Ectodermal cell (in vitro differentiated cells): ENCODE results near the gene S1PR3.

Experiments used
- H3K27ac ChIP-seq: 2 replicates; pipeline ENCODE4 v1.7.0; 2013; ENCODE audit warnings: mild to moderate bottlenecking, low read depth, low read length; ENCODE audit not compliant: insufficient read depth, poor library complexity, severe bottlenecking
- H3K27me3 ChIP-seq: 2 replicates; pipeline ENCODE4 v1.7.0; 2013; ENCODE audit warnings: mild to moderate bottlenecking, low read length; ENCODE audit not compliant: insufficient read depth, control insufficient read depth, poor library complexity, severe bottlenecking
- H3K36me3 ChIP-seq: one replicate; pipeline ENCODE4 v1.7.0; 2013; ENCODE audit warnings: low read length; ENCODE audit not compliant: control insufficient read depth, insufficient read depth
- H3K4me1 ChIP-seq: one replicate; pipeline ENCODE4 v1.7.0; 2013; ENCODE audit warnings: low read length; ENCODE audit not compliant: control insufficient read depth, insufficient read depth
- H3K4me3 ChIP-seq: 2 replicates; pipeline ENCODE4 v1.7.0; 2013; ENCODE audit warnings: low read depth, low read length, control low read depth; ENCODE audit not compliant: insufficient read depth
- H3K9me3 ChIP-seq: 2 replicates; pipeline ENCODE4 v1.7.0; 2013; ENCODE audit warnings: mild to moderate bottlenecking, low read length, moderate library complexity; ENCODE audit not compliant: control insufficient read depth
- WGBS, 2 experiments: methylation state at CpG; one replicate each; pipeline ENCODE4 v1.1.7; 2013; ENCODE audit warnings: missing lambda C conversion rate in 2 of 2; 5-methylcytosine and 5-hydroxymethylcytosine counted together

The S1PR3 gene

GRCh38 chr9:88992556-88992955 lies 1.3 kb downstream of the S1PR3 start:
- WGBS, 2 experiments: 86 to 94% methylated on average over 4 of the region's 4 CpGs

GRCh38 chr9:88993327-88993726 lies 2.1 kb downstream of the S1PR3 start:
- H3K27me3 ChIP-seq: peaks cover 7% of the 10 kb centered on the region
- no peak overlapping the region for H3K27ac ChIP-seq
- H3K4me3 ChIP-seq: no peak overlapping the region
- H3K36me3 ChIP-seq: no peaks in the 10 kb centered on the region
- 85 to 97% methylated on average over 2 of the region's 2 CpGs for WGBS, 2 experiments
- H3K4me1 ChIP-seq: peaks cover 8% of the 10 kb centered on the region
- no peaks in the 10 kb centered on the region for H3K9me3 ChIP-seq

More at GRCh38 chr9:88992556-88992955, 1.3 kb downstream of the S1PR3 start:
- H3K4me3 ChIP-seq: no peak overlapping the region
- peaks cover 8% of the 10 kb centered on the region for H3K4me1 ChIP-seq
- H3K9me3 ChIP-seq: no peaks in the 10 kb centered on the region
- H3K27me3 ChIP-seq: peaks cover 7% of the 10 kb centered on the region
- no peaks in the 10 kb centered on the region for H3K36me3 ChIP-seq
- no peak overlapping the region for H3K27ac ChIP-seq

GRCh38 chr9:88993871-88994460 lies 2.7 kb downstream of the S1PR3 start:
- no peak overlapping the region for H3K4me3 ChIP-seq
- peaks cover 8% of the 10 kb centered on the region for H3K4me1 ChIP-seq
- 93 to 95% methylated on average over 14 of the region's 14 CpGs for WGBS, 2 experiments
- H3K36me3 ChIP-seq: no peaks in the 10 kb centered on the region
- peaks cover 7% of the 10 kb centered on the region for H3K27me3 ChIP-seq
- H3K9me3 ChIP-seq: no peaks in the 10 kb centered on the region
- no peak overlapping the region for H3K27ac ChIP-seq

- Histone ChIP-seq H3K4me3 (no peak overlapping the region), H3K27ac (no peak overlapping the region)
- 92 to 94% methylated on average over 7 to 9 of the region's 9 CpGs for WGBS, 2 experiments
These were observed 3.4 kb downstream of the S1PR3 start for GRCh38 chr9:88994469-88995199.

GRCh38 chr9:88995200-88995577 lies 3.9 kb downstream of the S1PR3 start:
- H3K4me3 ChIP-seq: no peak overlapping the region
- H3K36me3 ChIP-seq: no peaks in the 10 kb centered on the region
- peaks cover 3% of the 10 kb centered on the region for H3K4me1 ChIP-seq
- no peak overlapping the region for H3K27ac ChIP-seq
- H3K27me3 ChIP-seq: peaks cover 7% of the 10 kb centered on the region
- no peaks in the 10 kb centered on the region for H3K9me3 ChIP-seq
- 92 to 95% methylated on average over 5 to 6 of the region's 6 CpGs for WGBS, 2 experiments

More at GRCh38 chr9:88994469-88995199, 3.4 kb downstream of the S1PR3 start:
- no peaks in the 10 kb centered on the region for H3K9me3 ChIP-seq
- peaks cover 7% of the 10 kb centered on the region for H3K4me1 ChIP-seq
- no peaks in the 10 kb centered on the region for H3K36me3 ChIP-seq
- peaks cover 7% of the 10 kb centered on the region for H3K27me3 ChIP-seq

GRCh38 chr9:88995627-88996026 lies 4.4 kb downstream of the S1PR3 start:
- Histone ChIP-seq H3K27me3 (peaks cover 7% of the 10 kb centered on the region), H3K4me3 (no peak overlapping the region), H3K36me3 (no peaks in the 10 kb centered on the region), H3K27ac (no peak overlapping the region), H3K4me1 (peaks cover 3% of the 10 kb centered on the region), H3K9me3 (no peaks in the 10 kb centered on the region)
- 93 to 94% methylated on average over 6 of the region's 6 CpGs for WGBS, 2 experiments

- no peak overlapping the region for H3K27ac ChIP-seq
- H3K4me1 ChIP-seq: peaks cover 3% of the 10 kb centered on the region
- peaks cover 7% of the 10 kb centered on the region for H3K27me3 ChIP-seq
- 95 to 97% methylated on average over 14 of the region's 14 CpGs for WGBS, 2 experiments
- H3K36me3 ChIP-seq: no peaks in the 10 kb centered on the region
- no peak overlapping the region for H3K4me3 ChIP-seq
- H3K9me3 ChIP-seq: no peaks in the 10 kb centered on the region
These were observed 5.0 kb downstream of the S1PR3 start for GRCh38 chr9:88996046-88996920.

- 95 to 98% methylated on average over 4 of the region's 4 CpGs for WGBS, 2 experiments
- H3K9me3 ChIP-seq: no peaks in the 10 kb centered on the region
- no peaks in the 10 kb centered on the region for H3K36me3 ChIP-seq
- H3K4me3 ChIP-seq: no peak overlapping the region
- peaks cover 2% of the 10 kb centered on the region for H3K4me1 ChIP-seq
- H3K27ac ChIP-seq: no peak overlapping the region
- peaks cover 6% of the 10 kb centered on the region for H3K27me3 ChIP-seq
These were observed 5.6 kb downstream of the S1PR3 start for GRCh38 chr9:88996921-88997235.

GRCh38 chr9:88997646-88998045 lies 6.4 kb downstream of the S1PR3 start:
- Histone ChIP-seq H3K27me3 (no peaks in the 10 kb centered on the region), H3K9me3 (no peaks in the 10 kb centered on the region), H3K27ac (no peak overlapping the region), H3K36me3 (no peaks in the 10 kb centered on the region), H3K4me3 (no peak overlapping the region), H3K4me1 (no peaks in the 10 kb centered on the region)
- WGBS, 2 experiments: 95 to 98% methylated on average over 8 of the region's 8 CpGs

- H3K4me3 ChIP-seq: no peak overlapping the region
- H3K27ac ChIP-seq: no peak overlapping the region
- H3K36me3 ChIP-seq: no peaks in the 10 kb centered on the region
- WGBS, 2 experiments: 83 to 88% methylated on average over 2 of the region's 2 CpGs
- no peaks in the 10 kb centered on the region for H3K9me3 ChIP-seq
- H3K27me3 ChIP-seq: no peaks in the 10 kb centered on the region
- H3K4me1 ChIP-seq: no peaks in the 10 kb centered on the region
These were observed 7.2 kb downstream of the S1PR3 start for GRCh38 chr9:88998503-88998902.
